Activated CD8-positive, alpha-beta memory T cell treated with anti-CD3 and anti-CD28 coated beads for 48 hours (primary cell): ENCODE measurements around the gene XYLB.

ENCODE experiments used
- DNase-seq, 3 experiments: peaks; one replicate each; pipeline ENCODE4 v3.0.0-alpha.2; 2020; ENCODE audit warnings: low read depth in 2 of 3, low spot score in 2 of 3

Gene XYLB

DNA sequence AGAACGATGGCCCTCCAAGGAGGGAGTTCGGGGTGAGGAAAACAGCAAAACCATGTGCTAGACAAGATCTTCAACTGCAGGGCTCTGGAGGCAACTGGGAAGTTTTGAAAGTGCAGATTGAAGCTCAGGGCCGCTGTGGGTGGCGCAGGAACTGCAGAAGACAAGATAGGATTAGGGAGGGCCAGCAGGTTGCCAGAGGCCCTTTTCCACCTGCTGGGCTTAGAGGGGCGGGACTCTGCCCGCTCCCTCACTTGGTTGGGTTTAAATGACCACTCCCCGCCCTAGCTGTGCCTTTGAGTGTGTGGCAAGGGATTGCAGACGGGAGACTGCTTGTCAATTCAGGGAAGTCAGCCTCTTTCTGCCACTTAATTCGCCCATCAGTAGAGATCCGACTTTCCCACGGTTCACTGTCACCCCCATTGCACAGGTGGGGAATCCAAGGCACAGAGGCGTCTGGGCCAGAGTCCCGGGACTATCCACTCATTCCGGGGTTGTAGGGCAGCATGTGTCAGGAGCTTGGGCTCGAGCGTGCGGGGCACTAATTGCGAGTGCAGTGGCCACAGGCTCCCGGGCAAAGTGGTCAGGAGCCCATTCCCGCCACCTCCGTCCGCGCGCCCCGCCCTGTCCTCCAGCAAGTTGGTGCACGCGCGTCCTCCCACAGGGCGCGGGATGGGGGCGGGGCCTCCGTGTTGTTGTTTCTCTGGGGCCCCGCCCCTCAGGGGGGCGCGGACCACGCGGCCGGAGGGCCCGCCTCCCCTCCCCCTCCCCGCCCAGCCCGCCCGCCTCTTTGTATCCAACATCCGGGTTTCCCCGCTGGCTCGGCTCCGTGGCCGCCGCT lies 106.7 kb downstream of the XYLB start, which contains the start of gene ACVR2B:
Gene ACVR2B, plus strand, starts transcription at position 816 of the 838 bp plus-strand sequence. CDS start 433 bp downstream, outside the sequence.
- peak; percentile 23 to 35 (median 30) for DNase-seq

GRCh38 chr3:38453913-38454177 lies 107.3 kb downstream of the XYLB start:
- DNase-seq, result no peak

GRCh38 chr3:38454178-38454883 lies 107.7 kb downstream of the XYLB start:
- peak in 1 of 3 experiments; percentile 2 for DNase-seq

- DNase-seq, result peak in 1 of 3 experiments; percentile 5
Measured at GRCh38 chr3:38454884-38455638, 108.5 kb downstream of the XYLB start.

DNA sequence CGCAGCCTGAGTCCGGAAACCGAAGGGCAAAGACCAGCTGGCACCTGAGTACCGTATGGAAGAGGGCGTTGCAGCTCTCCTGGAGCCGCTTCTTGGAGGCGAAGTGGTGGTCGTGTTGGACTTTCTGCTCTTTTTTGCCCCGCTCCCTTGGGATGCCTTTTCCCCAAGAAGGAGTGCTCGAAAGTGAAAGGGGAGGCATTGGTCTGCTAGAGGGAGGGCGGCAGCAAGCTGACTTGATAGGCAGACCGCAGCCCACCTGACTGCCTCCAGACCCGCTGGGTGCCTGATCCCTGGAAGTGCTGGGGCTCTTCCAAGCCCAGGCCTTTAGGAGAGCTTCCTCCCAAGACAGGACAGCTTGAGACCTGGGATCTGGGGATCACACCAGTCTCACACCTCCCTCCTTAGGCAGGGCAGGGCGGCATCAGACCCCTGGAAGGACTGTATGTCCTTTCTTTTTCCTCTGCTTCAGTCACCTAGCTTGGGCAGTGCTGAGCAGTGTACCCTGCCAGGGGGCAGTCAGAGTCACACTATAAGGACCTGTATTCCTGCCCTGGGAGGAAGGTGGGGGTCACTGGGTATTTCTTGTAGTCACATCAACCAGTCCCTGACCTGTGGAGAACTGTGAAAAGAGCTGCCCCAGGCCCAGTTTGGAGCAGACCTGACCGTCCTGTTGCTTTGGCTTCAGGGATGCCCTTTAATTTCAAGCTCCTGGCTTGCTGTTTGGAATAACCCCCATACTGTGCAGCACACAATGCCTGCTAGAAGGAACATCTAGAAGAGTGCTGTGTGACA lies 109.2 kb downstream of the XYLB start:
- no peak for DNase-seq

DNA sequence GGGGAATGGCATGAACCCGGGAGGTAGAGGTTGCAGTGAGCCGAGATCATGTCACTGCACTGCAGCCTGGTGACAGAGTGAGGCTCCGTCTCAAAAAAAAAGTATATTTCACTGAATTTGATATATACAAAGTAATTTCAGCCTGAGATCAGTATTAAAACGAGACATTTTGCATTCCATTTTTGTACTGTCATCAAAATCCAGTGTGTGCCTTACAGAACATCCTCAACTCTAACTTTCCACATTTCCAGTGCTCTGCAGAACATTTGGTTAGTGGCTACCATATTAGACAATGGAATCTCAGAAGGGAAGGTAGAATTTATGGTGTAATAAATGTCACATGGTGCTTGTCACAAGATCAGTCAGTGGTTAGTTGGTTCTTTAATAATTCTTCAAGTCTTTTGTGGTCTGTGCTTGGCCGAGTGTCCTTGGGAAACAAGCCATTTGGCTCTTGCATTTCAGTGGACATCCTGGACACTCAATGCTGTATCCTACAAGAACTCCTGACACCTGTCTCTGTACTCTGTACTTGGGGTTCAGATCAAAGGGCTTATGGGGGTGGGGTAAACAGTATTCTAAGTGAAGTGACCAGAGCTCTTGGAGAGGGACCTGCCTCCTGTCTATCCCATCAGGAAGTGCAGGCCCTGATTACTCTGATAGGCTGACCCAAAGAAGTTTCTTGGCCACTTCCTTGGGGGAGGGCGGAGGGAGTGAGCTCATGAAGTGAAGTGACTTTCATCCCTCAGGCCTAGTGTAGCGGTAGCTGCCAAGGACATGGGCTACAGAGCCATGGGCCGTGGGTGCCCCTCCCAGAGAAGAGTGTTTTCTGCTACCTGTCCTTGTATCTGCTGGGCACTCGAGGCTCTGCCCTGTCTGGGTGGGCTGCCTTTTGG lies 110.8 kb downstream of the XYLB start:
- no peak for DNase-seq

GRCh38 chr3:38458796-38459498 lies 112.4 kb downstream of the XYLB start:
- DNase-seq, result no peak

DNA sequence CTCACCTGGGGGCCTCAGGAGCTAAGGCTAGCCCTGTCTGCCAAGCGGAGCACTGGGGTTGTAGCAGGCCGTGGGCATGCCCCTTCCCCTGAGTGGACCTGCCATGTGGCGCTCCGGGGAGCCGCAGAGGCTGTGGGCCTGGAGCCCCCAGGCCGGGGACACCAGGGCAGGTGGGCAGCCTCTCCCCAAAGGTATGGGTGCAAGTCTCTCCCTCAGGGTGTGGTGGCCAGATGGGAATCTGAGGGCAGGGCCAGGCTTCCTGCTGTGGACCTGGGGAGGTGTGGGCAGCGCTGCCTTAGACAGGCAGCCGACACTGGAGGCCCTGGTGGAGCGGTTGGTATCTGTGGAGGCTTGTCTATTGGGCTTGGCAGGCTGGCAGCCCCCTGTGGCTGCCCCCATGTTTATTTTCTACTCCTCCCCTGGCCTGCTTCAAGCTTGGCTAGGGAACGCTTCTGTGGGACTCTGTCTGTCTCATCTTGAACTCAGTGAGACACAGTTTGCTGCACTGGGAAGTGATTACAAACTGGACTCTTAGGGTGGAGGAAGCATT lies 113.0 kb downstream of the XYLB start:
- DNase-seq, result no peak

DNA sequence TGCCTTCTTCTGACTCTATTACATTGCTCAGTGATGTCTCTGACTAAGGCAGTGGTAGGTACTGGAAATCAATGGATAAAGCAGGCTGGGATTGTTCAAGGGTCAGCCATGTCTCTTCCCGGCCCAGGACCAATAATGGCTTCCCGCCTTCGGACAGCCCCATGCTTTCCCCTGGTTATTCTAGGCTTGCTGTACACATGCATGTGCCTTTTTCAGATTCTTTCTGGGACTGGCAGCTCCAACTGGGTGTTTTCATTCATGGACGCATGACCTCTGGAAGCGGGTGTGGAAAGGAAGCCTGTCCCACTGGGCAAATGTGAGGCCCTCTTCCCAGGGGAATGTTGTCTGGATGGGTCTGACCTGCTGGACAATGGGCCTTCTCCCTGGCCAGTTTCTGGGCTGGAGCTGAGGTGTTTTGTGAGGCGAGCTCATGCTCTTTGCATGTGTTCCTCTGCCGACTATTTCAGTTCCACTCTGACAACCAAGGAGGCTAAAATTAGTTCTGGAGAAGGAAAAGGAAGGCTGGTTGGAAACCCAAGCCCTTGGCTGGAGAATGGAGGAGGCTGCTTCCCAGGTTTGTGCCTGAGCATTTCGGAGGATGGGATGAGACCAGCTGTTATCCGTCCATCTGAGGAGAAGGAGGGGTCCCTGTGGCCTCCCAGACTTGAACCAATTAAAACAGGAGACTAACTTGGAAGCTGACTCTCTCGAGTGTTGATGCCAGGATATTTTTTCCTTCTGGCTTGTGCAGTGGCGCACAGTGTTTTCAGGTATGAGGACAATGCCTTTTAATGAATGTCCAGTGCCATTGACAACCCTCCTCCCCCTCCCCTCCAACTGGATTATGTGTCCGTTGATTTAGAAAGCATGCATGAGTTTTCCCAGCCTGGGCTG lies 114.0 kb downstream of the XYLB start:
- DNase-seq, result no peak
